Keratinocyte (primary cell): Measurements from ENCODE around the gene REEP3. TPM values are rescaled to one million over a fixed set of nuclear protein-coding genes. Genes with fewer than 3 reads are reported as not detected.
A peak's percentile ranks its signal among the peaks of the same experiment; 100 is the strongest.

Experiments
- DNase-seq: peaks from one replicate; pipeline ENCODE4 v3.0.0-alpha.2; 2011; ENCODE audit warnings: low read depth, missing footprints, low spot score
- FAIRE-seq: peaks from 2 replicates; lab custom pipeline; 2011; peaks lifted over from hg19 to GRCh38; lab: Jason Lieb, UNC
- H2AFZ ChIP-seq: 2 replicates; pipeline ENCODE4 v1.6.0; 2012; ENCODE audit warnings: low read length, control low read depth, inconsistent platforms; ENCODE audit not compliant: control insufficient read depth
- H3K27ac ChIP-seq: 2 replicates; pipeline ENCODE4 v1.5.1; 2011; ENCODE audit warnings: low read length; ENCODE audit not compliant: control insufficient read depth, insufficient read depth
- H3K27me3 ChIP-seq: 3 replicates; pipeline ENCODE4 v1.6.0; 2011; ENCODE audit warnings: low read length; ENCODE audit not compliant: control insufficient read depth, insufficient read depth; ENCODE audit errors: extremely low read depth
- H3K36me3 ChIP-seq, 2 experiments: 2 replicates in 1 of 2; 3 replicates in 1 of 2; pipeline ENCODE4 v1.5.1; 2011; ENCODE audit warnings: low read length in 2 of 2, mild to moderate bottlenecking in 1 of 2; ENCODE audit not compliant: control insufficient read depth in 2 of 2, insufficient read depth in 2 of 2; ENCODE audit errors: extremely low read depth in 1 of 2
- H3K4me1 ChIP-seq: 3 replicates; pipeline ENCODE4 v1.5.1; 2011; ENCODE audit warnings: low read length; ENCODE audit not compliant: control insufficient read depth, insufficient read depth; ENCODE audit errors: extremely low read depth
- H3K4me2 ChIP-seq: 3 replicates; pipeline ENCODE4 v1.6.0; 2011; ENCODE audit warnings: low read depth, low read length; ENCODE audit not compliant: control insufficient read depth, insufficient read depth; ENCODE audit errors: extremely low read depth
- H3K4me3 ChIP-seq, 3 experiments: fragments of 200-600 bp in 1 of 3; sonication (generic) in 1 of 3; 2 replicates in 2 of 3; 3 replicates in 1 of 3; pipeline ENCODE4 v1.5.1; 2011 to 2016; ENCODE audit warnings: low read length in 3 of 3, mild to moderate bottlenecking in 3 of 3, control low read depth in 2 of 3, inconsistent platforms in 1 of 3, low read depth in 1 of 3, mixed read lengths in 1 of 3, mixed run types in 1 of 3, moderate library complexity in 1 of 3; ENCODE audit not compliant: control insufficient read depth in 2 of 3, insufficient read depth in 2 of 3; ENCODE audit errors: extremely low read depth in 1 of 3
- H3K79me2 ChIP-seq: 2 replicates; pipeline ENCODE4 v1.6.0; 2012; ENCODE audit warnings: low read length; ENCODE audit not compliant: control insufficient read depth, insufficient read depth
- H3K9ac ChIP-seq: 3 replicates; pipeline ENCODE4 v1.6.0; 2011; ENCODE audit warnings: low read length; ENCODE audit not compliant: control insufficient read depth, insufficient read depth; ENCODE audit errors: extremely low read depth
- H3K9me1 ChIP-seq: 3 replicates; pipeline ENCODE4 v1.6.0; 2011; ENCODE audit warnings: low read length; ENCODE audit not compliant: control insufficient read depth, insufficient read depth; ENCODE audit errors: extremely low read depth
- H3K9me3 ChIP-seq: 2 replicates; pipeline ENCODE4 v1.5.1; 2012; ENCODE audit warnings: low read depth, low read length; ENCODE audit not compliant: control insufficient read depth
- H4K20me1 ChIP-seq: 3 replicates; pipeline ENCODE4 v1.6.0; 2011; ENCODE audit warnings: low read length; ENCODE audit not compliant: control insufficient read depth, insufficient read depth; ENCODE audit errors: extremely low read depth
- CTCF ChIP-seq, 3 experiments: IDR thresholded peaks in 1 of 3; conservative IDR thresholded peaks in 1 of 3; optimal IDR thresholded peaks in 1 of 3; 2 replicates in 2 of 3; 3 replicates in 1 of 3; pipeline versions ENCODE3 to v1.5.1; 2011; ENCODE audit warnings: low read length in 3 of 3, mild to moderate bottlenecking in 3 of 3, moderate library complexity in 2 of 3, control low read depth in 1 of 3, inconsistent platforms in 1 of 3; ENCODE audit not compliant: insufficient read depth in 2 of 3; ENCODE audit errors: extremely low read depth in 1 of 3
- EZH2 ChIP-seq: IDR thresholded peaks from one replicate; pipeline ENCODE4 v1.6.1; 2012; ENCODE audit warnings: inconsistent platforms, mild to moderate bottlenecking, low read length, moderate library complexity
- dilution Hi-C: fragments of 300-500 bp; cut with MboI; formaldehyde crosslinking; loops from one replicate; pipeline ENCODE4 v1.7.0; 2020; ENCODE audit warnings: low sequenced_read_pairs; ENCODE audit not compliant: extremely low pct_ligation_motif_present
- polyA plus RNA-seq, 5 experiments: library from polyadenylated mRNA; depleted of rRNA in 3 of 5; stranded (reverse) in 3 of 5; stranded (forward) in 1 of 5; unstranded in 1 of 5; fragments of >200 nt; gene quantifications; 1 replicate in 1 of 5; 2 replicates in 3 of 5; 3 replicates in 1 of 5; pipeline versions ENCODE4 v1.2.1 to v1.2.3, GENCODE V29; 2011 to 2012; ENCODE audit warnings: missing spikeins in 2 of 5, low read depth in 1 of 5, low replicate concordance in 1 of 5

Gene REEP3
- polyA plus RNA-seq, 1 donor (not counting 4 experiments of a cell fraction or from before 2014, with no cell fraction given) = 52.8 TPM

DNA sequence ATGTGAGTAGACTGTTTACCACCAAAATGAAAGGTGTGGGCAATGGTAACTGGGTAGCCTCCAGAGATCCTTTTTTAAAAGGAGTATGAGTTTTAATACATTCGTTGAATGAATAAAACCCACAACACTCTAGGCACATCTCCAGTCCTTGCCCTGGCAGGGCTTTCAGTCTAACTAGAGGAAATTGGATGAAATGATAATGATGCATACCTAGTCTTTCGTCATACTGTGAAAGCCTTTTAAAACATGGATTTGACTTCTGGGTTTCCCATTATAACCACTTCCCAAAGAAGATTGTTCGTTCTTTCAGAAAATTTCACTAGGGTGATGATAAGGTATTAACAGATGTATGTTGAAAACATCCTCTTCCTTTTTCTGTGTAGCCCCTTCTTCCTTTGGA, 110.8 kb downstream of the REEP3 start:
- dilution Hi-C loops = no loop called here
- Histone ChIP-seq H3K79me2 (no peaks in the 10 kb centered on the region), H3K9me3 (no peaks in the 10 kb centered on the region), H3K36me3 (no peaks in the 10 kb centered on the region), H3K9ac (no peak overlapping the region), H4K20me1 (no peaks in the 10 kb centered on the region), H3K27ac (no peak overlapping the region), H3K4me2 (peak overlapping the region; percentile 94), H3K9me1 (no peaks in the 10 kb centered on the region), H3K4me3 (no peak overlapping the region), H3K27me3 (no peaks in the 10 kb centered on the region), H3K4me1 (peaks cover 32% of the 10 kb centered on the region), H2AFZ (no peak overlapping the region)
- FAIRE-seq (no peak), DNase-seq (no peak)
- no peak for TF ChIP-seq EZH2
- no peak for TF ChIP-seq CTCF (optimal IDR thresholded peaks at IDR 0.05 in 1 of 3, IDR thresholded peaks at IDR 0.05 in 1 of 3, conservative IDR thresholded peaks at IDR 0.05 in 1 of 3; ENCODE audit: extremely low read depth in 1 of 3, insufficient read depth in 2 of 3, low read length in 3 of 3)

DNA sequence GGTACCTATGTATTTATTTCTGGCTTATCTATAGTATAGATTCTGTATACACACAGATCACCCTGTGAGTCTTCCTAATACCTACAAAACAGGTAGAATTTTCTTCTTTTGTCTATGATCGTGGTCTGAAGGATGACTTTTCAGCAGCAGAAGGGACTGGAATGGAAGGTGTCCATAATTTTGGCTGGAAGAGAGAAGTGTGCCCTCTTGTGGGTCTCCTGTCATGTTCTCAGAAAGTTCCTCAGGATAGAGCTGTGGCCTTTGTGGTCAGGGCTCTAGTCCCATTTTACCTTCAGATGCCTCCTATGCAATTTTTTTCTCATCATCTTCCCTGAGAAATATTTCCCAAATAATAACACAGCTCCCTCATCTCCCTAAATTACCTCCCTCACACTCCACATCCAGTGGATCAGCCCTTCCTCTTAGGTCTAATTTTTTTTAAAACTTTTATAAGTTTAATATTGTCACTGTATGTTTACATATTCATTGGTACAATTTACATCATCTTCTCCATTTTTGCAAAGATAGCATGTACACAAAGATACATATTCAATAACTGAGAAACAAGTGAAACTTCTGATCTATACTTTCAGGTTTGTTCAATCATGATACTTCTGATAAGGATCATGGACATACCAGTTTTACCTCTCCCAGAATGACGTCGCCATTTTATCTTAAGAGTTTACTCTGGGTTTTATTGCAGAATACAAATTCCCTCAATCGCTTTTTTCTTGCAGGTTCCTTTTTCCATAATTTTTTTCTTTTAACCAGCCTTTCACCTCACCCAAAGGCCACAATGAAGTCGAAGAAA, 112.7 kb downstream of the REEP3 start:
- no peak overlapping the region for H3K4me2 ChIP-seq
- no peaks in the 10 kb centered on the region for H3K79me2 ChIP-seq
- DNase-seq = no peak
- H2AFZ ChIP-seq = no peak overlapping the region
- FAIRE-seq = no peak
- no peaks in the 10 kb centered on the region for H3K36me3 ChIP-seq
- H3K9ac ChIP-seq = no peak overlapping the region
- H3K27ac ChIP-seq = no peak overlapping the region
- H3K4me3 ChIP-seq = no peak overlapping the region
- peak; percentile 24 to 70 (median 40) for TF ChIP-seq CTCF (optimal IDR thresholded peaks at IDR 0.05 in 1 of 3, IDR thresholded peaks at IDR 0.05 in 1 of 3, conservative IDR thresholded peaks at IDR 0.05 in 1 of 3; ENCODE audit: extremely low read depth in 1 of 3, insufficient read depth in 2 of 3, low read length in 3 of 3)
- no peak for TF ChIP-seq EZH2
- H3K9me1 ChIP-seq = no peaks in the 10 kb centered on the region
- H4K20me1 ChIP-seq = no peaks in the 10 kb centered on the region
- H3K4me1 ChIP-seq = peaks cover 20% of the 10 kb centered on the region
- dilution Hi-C loops = no loop called here
- H3K27me3 ChIP-seq = no peaks in the 10 kb centered on the region
- H3K9me3 ChIP-seq = no peaks in the 10 kb centered on the region
